NB4 (cell line): Measurements from ENCODE around the gene PROSER2.

Source experiments
- POLR2A ChIP-seq: IDR thresholded peaks from 2 replicates; pipeline ENCODE4 v1.6.1; 2011; ENCODE audit warnings: mild to moderate bottlenecking; ENCODE audit not compliant: insufficient read length; ENCODE audit errors: extremely low read depth
- TF ChIP-seq, protein P1 (sequence below): IDR thresholded peaks from one replicate; pipeline ENCODE4 v1.5.1; 2012; ENCODE audit warnings: low read depth, low read length

DNA sequence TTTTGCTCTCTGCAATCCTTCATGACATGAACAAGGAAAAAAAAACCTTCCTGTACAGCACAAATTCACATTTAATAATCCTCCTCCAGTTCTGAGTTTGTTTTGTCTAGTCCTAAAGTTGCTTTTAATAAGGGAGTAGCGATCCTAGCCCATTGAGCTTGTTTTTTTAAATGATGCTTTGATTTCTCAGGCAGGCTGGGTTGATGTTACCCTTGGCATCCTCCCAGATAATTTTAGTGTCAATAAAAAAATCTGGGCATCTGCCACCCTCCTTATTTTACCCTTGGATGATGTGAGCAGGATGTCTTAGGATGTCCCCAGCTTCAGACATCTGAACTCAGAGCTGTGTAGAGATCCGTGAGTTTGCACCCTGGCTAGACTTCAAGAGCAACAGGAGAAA, 33.9 kb upstream of the PROSER2 start:
- TF ChIP-seq, protein P1, sequence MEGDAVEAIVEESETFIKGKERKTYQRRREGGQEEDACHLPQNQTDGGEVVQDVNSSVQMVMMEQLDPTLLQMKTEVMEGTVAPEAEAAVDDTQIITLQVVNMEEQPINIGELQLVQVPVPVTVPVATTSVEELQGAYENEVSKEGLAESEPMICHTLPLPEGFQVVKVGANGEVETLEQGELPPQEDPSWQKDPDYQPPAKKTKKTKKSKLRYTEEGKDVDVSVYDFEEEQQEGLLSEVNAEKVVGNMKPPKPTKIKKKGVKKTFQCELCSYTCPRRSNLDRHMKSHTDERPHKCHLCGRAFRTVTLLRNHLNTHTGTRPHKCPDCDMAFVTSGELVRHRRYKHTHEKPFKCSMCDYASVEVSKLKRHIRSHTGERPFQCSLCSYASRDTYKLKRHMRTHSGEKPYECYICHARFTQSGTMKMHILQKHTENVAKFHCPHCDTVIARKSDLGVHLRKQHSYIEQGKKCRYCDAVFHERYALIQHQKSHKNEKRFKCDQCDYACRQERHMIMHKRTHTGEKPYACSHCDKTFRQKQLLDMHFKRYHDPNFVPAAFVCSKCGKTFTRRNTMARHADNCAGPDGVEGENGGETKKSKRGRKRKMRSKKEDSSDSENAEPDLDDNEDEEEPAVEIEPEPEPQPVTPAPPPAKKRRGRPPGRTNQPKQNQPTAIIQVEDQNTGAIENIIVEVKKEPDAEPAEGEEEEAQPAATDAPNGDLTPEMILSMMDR: no peak
- no peak for TF ChIP-seq POLR2A
